Stimulated activated CD4-positive, alpha-beta T cell treated with anti-CD3 and anti-CD28 coated beads, TNF-alpha, amount 100 ng/mL, for 48 hours (primary cell): ENCODE measurements around the gene MCC.

Experiments
- DNase-seq, 3 donors: peaks; one replicate each; pipeline ENCODE4 v3.0.0-alpha.2; 2020; ENCODE audit warnings: low read depth in 3 of 3

The MCC gene

DNA sequence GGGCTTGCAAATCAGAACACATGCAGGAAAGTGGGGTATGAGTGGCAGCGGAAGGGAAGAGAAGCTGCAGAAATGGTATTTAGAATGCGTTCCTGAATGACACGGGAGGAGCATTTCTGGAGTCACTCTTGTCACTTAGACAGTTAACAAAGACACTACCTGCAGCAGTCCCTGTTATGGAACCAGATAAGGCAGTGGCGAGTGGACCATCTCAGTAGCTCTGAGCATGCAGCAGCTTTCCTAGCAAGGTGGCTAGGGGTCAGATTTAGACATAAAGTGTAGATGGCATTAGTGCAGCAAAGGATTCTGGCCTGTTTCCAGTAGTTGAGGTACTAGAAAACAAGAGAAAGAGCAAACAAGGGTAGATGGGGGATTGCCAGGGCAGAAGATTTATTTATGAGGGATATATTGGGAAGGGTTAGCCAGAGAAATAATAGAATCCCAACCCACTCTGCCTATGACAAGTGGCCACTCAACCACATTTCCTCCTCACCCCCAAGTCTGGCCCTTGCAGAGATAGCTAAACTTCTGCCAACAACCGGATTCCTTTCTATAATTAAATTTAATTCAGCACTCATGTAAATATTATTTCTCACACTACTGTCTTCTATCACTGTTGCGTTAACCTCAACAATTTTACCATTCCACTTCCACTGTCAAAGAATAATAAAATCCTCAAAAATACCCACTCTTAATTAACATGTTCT lies 310.0 kb downstream of the MCC start:
- DNase-seq = no peak

- DNase-seq = no peak
Observed at GRCh38 chr5:113177225-113177624, 311.0 kb downstream of the MCC start.

GRCh38 chr5:113176734-113177133 lies 311.5 kb downstream of the MCC start:
- DNase-seq = no peak

DNA sequence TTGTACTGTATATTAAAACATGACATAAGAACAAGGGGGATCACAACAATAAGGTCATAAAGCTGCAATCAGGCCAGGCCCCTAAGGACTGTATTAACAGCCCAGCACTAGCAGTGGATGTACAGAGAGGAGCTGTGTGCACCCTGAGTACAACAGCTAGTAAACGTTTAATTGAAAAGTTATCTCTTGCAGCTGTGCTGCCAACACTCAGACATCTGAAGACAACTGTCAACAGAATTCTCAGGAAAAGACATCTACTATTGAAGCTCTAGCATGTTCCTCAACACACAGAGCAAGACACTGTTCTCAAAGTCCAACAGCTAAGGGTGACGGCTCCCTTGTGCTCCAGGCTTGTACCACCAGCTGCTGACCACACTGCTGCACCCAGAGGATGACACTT lies 312.1 kb downstream of the MCC start:
- no peak for DNase-seq

DNA sequence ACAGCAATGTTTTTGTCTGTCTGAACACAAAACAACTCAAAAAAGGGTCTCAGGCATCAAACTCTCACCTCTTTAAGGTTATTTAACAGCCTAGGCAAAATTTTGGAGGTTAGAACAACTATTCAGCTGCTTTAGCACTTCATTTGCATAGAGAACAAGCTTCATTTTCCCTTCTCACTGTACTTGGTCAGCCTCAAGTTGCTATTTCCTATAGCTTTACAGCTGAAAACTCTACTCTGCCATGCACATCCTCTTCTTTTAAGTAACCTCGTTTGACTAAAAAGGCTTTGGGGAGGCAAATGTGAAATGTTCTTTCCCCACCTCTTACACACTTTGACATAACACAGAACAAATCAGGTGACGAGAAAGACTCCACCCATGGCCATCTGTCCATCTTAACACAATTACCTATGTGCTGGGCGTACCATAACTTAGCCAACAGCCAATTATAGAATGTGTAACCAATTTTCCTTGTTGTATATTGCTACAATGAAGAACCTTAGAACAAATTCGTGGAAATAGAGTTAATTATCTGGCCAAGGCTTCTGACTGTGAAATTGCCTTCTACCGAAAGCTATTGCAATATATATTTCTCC lies 315.9 kb downstream of the MCC start:
- no peak for DNase-seq

GRCh38 chr5:113171520-113171919 lies 316.7 kb downstream of the MCC start:
- no peak for DNase-seq

DNA sequence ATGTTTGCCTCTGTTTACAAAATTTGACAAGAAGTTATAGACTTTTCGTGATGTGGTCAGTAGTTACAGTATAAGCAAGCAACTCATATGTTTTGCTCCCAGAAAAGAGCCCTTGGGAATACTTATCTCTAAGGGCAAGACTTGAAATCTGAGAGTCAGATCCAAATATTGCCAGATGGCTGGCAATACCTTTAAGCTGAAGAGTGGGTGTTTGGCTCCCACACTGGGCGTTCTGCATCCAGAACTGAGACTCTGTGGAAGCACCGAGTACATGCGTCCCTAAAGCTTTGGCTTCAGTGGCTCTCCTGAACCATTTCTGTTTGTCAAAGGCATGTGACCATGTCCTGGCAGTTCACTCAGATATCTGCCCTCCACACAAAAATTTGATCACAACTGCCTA lies 317.5 kb downstream of the MCC start:
- no peak for DNase-seq

DNA sequence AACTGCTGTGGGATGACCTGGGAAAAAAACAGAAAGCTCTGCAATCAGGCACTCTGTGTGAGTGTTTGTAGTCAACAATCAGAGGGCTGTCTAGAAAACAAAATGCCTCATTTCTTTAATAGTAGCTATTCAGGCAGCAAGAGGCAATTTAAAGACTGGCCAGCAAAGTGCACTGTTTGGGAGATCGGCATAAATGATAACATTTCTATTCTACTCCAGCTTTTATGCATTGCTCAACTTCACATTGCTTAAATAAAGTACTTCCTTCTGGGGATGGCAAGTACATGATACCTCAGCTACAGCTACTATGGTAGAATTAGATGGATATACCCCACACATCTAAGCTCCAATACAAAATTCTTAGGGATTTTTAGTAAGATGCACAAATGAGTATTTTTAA lies 318.5 kb downstream of the MCC start:
- no peak for DNase-seq

DNA sequence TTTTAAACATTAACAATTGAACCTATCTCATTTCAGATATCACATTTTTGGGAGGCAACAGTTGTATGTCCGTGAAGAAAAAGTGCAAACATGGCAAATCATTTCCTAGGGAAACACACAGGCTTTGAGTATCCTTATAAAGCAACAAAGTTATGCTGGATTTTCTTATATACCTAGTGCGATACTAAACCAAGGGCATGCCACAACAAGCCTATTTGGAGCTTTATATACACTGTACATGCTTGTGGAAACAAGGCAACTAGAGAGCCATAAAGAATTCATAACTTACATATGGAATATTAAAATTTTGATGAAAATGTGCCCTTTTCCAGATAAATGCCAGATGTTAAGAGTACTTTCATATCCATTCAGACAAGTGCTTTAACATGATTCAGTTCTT lies 320.3 kb downstream of the MCC start:
- DNase-seq = no peak

GRCh38 chr5:113166852-113167366 lies 321.3 kb downstream of the MCC start:
- no peak for DNase-seq

GRCh38 chr5:113166261-113166660 lies 322.0 kb downstream of the MCC start:
- no peak for DNase-seq

- DNase-seq = no peak
Observed at GRCh38 chr5:113164021-113164420, 324.2 kb downstream of the MCC start.

DNA sequence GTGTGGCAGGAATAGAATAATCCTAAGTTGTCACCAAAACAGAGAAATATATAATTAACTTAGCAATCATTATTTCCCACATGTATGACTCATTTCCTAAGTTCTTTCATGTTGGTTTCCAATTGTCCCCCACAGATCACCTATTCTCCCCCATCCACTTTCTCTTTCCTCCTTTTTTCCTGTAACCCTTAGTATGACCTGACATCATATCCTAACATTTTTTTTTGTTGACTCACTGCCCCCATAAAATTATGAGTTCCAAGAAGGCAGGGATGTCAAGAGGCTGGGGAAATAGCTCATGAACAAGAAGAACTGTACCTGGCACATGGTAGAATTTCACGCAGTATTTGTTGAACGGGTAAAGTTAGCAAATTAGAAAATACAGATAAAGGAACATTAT lies 324.9 kb downstream of the MCC start:
- no peak for DNase-seq

DNA sequence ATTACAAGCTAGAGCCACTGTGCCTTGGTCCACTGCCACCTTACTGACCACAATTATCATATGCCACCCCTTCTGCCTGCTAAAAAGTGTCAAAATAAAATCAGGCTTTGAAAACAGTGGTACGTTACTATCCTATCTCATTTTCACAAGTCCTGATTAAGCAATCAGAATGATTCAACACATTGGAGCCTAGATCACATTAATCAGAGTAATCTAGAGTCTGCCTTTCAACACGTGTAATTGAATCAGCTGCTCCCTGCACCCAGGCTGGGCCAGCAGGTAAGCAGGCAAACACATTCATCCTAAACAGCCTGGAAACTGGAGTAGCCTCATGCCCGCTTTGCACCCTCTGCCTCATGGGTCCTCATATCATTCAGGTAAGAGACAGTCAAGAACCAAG lies 325.5 kb downstream of the MCC start:
- DNase-seq = no peak

- no peak for DNase-seq
Observed at GRCh38 chr5:113162208-113162607, 326.0 kb downstream of the MCC start.

- DNase-seq = no peak
Observed at GRCh38 chr5:113161806-113162205, 326.4 kb downstream of the MCC start.

GRCh38 chr5:113157886-113158285 lies 330.4 kb downstream of the MCC start:
- no peak for DNase-seq

DNA sequence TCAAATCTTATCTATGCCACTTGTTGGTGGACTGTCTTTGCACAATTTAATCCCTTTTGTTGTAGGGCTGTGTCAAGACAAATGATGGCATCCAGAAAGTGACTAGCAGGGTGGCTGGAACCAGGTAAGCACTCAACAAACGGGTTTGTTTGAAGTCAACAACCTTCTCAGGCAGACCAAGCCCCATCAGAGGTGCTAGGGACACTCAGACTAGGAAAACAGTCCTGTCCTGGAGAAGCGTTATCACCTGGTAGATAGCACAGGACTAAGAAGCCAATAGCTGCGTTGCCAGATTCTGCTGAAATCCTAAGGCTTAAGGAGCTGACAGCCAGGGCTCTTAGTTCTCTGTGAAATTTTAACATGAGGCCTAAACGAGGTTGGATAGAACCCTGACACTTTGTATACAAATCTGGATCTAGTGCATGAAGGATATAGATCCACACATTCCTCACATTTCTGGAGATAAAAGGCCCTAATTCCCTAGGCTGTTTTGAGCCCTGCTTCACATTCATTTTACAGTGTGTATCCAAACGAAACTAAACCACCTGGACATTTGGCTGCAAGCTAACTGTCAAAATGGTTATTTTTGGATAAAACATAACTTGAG lies 331.9 kb downstream of the MCC start:
- no peak for DNase-seq

GRCh38 chr5:113153512-113154097 lies 334.6 kb downstream of the MCC start:
- DNase-seq = no peak

DNA sequence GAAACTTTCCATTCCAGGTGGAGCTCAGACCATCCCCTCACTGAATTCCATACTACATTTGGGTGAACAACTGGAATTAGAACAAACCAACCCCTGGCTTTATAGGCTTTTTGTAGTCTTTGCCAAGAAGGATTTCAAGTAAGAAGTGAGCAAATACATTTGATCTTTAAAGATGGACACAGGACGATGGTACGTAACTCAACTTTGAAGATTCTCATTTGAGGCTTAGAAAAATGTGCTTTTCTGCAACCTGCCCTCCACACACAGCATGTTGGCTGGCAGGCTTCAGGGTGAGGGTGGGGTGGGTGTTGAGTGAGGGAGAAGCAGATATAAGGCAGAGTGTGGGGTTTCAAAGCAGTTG lies 335.9 kb downstream of the MCC start:
- no peak for DNase-seq

DNA sequence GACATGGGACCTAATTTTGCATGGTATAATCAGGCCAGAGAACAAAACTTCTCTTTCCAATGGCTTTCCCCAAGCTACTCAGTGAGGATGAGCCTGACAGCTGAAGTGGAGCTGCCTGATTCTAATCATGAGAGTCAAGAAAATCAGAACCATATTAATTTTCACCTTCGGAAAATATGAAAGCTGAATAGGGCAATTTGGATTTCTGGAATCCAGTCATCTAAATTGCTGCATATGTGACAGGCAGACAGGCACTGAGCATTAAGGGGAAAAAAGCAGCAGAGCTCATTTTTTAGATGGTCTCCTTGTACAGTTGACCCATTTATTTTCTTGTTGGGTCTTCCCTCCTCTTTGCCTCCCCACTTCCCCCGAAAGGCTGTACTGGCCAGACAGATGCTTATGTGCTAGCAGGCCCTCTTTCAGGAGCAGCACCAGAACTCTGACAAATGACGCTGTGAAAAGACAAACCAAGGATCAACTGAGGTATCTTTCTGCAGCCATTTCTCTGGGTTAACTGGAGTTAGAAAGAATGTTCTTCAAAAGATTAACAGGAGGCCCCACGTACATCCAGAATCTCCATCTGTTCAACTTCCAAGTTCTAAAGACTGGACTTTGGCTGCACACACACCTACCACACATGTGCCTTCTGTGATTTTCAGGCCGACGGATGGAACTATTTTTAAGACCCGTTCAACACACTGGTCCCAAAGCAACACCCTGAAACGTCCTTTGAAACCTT lies 336.4 kb downstream of the MCC start:
- no peak for DNase-seq

GRCh38 chr5:113150821-113151220 lies 337.4 kb downstream of the MCC start:
- no peak for DNase-seq
